ENCODE results near the gene PEX13.
"Not testable (repeated sequence)": the region's sequence is repeated elsewhere in the genome, so short reads cannot be mapped to it uniquely, and the experiment has no call there.

Gene PEX13

DNA sequence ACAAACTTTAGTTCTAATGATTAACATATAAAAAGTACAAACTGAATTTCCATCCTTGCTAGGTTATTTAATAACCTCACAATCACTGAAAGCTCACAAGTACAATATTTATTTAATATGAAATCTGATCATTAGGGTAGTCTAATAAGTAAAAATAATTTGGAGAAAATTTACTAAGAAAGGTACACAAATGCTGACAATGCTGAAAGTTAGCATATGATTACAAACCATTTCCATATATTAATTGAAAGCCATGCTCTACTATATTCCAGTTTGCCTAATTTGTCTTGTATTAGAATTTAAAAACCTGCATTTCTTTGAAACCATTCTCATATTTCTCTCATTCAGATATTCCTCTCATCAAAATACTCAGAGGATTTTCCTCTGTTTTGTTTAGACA is 8.2 kb upstream of the PEX13 start:
- DNase-seq = no peak

DNA sequence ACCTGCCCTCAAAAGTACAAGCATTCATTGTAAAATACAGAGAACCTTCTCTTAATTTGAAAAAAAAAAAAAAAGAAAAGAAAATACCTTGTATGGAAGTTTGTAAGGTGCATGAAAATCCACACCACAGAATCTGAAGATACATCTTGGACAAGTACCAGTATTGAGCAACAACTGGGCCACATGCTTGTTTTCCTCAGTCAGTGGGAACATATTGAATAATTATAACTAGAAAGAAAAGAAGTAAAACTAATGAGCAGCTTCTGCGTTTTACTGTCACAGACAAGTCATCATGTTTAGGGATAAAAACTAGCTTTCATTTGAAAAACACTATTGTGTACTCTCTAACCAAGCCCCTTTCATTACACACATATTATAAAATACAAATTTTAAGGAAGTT is 5.8 kb upstream of the PEX13 start:
- DNase-seq = no peak

DNA sequence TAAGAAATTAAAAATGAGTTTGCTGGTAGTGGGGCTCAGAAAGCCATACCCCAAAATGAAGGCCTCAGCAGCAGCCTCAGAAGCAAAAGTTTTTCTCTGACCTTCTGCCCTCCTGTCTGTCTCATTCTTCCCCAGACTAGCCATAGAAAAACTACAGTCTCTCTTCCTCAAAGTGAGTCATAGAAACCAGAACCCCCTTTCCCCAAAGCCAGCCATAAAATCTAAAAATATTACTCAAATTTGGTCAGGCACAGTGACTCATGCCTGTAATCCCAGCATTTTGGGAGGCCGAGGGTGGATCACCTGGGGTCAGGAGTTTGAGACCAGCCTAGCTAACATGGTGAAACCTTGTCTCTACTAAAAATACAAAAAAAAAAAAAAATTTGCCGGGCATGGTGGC is 5.2 kb upstream of the PEX13 start:
- DNase-seq = not testable (repeated sequence)

DNA sequence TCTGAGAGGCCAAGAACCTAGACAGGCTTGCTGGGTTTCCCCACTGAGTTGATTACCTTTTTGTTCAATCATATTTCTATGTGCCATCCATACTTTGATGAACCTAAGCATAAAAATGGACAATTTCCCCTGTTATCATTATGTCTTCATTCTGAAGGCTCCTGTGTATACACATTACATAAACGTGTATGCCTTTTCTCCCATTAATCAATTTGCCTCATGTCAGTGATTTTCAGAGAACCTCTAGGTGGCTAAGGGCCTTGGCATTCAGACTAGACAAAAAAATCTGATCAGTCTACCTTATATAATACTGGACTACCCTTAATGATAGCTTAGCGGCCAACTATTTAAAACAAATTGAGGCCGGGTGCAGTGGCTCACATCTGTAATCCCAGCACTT is 4.1 kb upstream of the PEX13 start:
- DNase-seq = no peak

DNA sequence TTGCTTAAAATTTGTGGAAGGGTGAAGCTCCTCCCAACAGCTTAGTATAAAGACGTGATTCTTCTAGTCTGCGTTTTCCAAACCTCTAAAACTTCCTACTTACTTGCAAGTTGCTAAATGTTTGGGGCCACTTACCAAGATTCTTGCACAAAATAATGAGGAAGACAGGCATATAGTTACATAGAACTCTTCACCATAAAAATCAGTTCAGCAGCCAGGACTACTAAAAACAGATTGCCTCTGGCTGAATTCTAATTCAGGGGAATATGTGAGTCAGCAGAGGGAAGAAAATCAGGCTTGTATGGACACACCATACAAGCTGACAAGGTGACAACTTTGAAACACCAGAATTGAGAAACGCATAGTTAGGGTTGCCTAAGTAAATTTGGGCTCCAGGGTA is 2.8 kb upstream of the PEX13 start:
- DNase-seq = no peak

DNA sequence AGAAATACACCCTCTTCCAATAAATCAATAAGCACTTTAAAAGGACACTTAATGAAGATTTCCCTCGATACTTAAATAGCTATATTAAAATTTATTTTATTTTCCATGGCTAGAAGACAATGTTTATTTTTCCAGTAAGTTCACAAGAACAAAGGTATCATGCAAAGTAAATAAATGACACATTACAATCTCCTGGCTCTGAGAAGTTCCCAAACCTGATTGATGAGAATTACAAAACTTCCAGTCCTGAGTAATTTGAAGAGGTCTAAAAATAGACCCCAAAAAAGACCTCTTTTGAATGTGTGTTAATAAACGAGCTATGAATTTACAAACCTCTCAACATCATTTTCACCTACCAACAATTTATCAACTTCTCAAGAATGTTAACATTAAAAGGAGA is 1.5 kb upstream of the PEX13 start:
- DNase-seq = no peak

DNA sequence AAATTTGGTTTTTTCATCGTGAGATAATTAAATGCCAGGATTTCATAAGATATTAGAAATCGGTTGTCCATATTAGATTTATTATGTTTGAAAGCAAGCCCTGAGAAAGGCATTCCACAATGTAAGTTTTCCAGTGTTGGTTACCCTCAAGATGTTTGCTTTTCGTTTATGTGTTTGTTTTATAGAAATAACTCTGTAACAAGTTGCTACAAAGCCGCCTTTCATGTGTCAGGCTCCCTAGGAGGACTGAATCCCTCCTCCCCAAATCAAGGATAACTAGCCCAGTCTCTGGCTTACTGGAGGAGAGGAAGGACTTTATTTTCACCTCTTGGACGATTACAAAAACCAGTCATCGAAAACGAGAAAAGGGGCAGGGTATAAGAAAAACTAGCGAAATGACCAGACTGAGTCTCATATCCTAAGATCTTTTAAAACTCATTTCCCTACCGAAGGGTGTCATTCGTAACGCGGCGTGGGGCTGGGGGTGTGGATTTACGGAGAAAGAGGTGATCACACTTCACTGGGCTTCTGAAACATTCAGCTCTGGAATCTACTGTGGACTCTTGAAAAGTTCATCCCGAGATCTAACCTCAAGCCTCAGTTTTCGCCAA is 1.0 kb upstream of the PEX13 start:
- no peak for DNase-seq

DNA sequence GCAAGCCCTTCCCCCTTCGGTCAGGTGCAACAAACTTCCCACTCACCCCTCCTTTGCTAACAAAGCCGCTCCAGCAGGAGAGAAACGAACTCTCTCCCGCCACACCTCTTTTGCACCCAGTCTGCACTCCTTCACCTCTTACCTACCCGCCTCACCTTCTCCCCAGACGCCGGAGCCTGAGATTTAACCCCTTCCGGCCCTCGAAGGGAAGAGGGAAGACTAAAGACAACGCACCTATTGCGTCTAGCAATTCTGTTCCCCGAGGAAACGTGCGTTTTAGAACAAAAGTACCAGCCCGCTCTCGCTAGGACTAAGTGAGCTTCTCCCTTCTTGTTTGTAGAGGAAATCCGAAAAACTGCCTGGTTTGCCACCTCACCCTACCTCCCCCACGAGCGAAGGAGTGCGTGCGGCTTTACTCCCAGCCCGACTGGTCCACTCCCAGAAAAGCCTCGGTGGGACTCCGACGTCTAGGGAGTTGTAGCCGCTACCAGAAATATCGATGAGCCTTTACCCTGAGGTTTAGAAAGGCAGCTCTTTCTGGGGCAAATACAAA is 441 bp upstream of the PEX13 start:
- DNase-seq = peak; percentile 70

DNA sequence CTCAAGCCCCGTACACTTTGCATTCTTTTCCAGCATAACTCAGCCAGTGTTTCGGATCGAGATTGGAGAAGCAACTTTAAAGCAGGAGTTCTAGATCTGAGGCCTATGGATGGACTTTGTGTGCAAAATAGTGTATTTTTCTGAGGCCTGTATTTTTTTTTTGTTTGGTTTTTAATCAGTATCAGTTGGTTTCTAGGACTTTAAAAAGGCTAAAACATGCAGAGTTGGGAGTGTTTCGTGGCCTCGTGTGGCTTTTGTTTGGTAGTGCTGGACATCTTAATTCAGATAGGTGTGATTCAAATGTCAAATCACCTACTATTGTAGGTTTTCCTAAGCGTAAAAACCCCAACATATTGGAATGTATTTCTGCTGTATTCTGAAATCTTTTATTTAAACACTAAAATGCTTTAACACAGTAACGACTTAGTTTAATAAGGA is 817 bp downstream of the PEX13 start:
- DNase-seq = no peak

DNA sequence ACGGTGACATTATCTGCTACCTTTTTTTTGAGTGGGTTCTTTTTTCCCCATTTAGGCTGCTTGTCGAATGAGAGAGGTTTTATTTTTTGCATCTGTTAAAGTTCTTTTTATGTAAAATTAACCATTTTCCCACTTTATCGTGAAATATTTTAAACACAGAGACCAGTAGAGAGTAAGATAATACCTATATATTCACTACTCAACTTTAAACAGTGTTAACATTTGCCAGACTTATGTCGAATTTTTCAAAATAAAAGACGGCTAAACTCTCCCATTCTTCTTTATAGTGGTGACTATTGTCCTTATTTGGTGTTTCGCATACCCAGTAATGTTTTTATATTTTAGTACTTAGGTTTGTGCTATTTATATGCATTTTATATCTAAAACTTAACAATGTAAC is 1.3 kb downstream of the PEX13 start:
- no peak for DNase-seq

DNA sequence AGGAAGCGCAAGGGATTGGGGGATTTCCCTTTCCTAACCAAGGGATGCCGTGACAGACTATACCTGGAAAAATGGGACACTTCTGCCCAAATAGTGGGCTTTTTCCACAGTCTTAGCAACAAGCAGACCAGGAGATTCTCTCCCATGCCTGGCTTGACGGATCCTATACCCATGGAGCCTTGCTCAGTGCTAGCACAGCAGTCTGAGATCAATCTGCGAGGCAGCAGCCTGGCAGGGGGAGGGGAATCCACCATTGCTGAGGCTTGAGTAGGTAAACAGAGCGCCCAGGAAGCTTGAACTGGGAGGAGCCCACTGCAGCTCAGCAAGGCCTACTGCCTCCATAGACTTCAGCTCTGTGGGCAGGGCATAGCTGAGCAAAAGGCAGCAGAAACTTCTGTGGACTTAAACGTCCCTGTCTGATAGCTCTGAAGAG is 3.7 kb downstream of the PEX13 start:
- DNase-seq = no peak

DNA sequence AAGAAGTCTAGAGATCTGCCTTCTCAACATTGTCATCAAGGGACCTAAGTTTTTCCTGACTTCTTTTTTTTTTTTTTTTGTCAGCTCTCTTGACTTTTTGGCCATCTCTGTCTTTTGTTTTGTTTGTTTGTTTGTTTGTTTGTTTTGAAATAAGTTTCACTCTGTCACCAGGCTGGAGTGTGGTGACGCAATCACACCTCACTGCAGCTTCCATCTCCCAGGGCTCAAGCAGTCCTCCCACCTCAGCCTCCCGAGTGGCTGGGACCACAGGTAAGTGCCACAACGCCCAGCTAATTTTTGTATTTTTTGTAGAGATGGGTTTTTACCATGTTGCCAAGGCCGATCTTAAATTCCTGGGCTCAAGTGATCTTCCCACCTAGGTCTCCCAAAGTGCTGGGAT is 6.2 kb downstream of the PEX13 start:
- DNase-seq = no peak

DNA sequence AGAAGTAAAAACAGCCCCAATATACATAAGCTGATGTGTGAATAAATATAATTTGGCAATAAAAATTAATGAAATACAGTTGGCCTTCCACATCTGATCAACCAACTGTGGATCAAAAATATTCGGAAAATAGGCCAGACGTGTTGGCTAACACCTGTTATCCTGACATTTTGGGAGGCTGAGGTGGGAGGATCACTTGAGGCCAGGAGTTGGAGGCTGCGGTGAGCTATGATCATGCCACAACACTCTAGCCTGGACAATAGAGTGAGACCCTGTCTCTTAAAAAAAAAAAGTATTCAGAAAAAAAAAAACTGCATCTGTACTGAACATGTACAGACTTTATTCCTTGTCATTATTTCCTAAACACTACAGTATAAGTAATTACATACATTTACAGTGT is 12.0 kb downstream of the PEX13 start:
- no peak for DNase-seq

DNA sequence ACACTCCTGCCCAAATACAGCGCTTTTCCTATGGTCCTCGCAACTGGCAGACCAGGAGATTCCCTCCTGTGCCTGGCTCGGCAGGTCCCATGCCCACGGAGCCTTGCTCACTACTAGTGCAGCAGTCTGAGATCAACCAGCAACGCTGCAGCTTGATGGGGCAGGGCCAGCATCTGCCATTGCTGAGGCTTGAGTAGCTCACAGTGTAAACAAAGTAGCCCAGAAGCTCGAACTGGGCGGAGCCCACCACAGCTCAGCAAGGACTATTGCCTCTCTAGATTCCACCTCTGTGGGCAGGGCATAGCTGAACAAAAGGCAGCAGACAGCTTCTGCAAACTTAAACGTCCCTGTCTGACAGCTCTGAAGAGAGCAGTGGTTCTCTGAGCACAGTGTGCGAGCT is 17.1 kb downstream of the PEX13 start:
- not testable (repeated sequence) for DNase-seq

DNA sequence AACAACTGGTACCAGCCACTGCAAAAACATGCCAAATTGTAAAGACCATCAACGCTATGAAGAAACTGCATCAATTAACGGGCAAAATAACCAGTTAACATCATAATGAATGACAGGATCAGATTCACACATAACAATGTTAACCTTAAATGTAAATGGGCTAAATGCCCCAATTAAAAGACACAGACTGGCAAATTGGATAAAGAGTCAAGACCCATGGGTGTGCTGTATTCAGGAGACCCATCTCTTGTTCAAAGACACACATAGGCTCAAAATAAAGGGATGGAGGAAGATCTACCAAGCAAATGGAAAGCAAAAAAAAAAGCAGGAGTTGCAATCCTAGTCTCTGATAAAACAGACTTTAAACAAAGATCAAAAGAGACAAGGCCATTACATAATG is 19.1 kb downstream of the PEX13 start:
- DNase-seq = not testable (repeated sequence)

DNA sequence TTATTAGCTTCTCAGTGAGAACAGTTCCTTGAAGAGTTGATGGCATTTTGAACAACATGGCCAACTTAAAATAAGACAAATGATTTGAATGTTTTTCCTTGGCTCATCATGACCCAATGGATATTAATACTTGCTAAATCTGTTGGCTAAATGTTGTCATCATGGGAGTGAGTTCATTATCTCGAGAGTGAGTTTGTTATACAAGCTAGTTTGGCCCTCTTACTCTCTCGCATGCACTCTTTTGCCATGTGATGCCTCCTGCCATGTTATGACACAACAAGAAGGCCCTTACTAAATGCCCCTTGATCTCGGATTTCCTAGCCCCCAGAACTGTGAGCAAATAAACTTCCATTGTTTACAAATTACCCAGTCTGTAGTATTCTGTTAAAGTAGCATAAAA is 25.3 kb downstream of the PEX13 start:
- DNase-seq = no peak

DNA sequence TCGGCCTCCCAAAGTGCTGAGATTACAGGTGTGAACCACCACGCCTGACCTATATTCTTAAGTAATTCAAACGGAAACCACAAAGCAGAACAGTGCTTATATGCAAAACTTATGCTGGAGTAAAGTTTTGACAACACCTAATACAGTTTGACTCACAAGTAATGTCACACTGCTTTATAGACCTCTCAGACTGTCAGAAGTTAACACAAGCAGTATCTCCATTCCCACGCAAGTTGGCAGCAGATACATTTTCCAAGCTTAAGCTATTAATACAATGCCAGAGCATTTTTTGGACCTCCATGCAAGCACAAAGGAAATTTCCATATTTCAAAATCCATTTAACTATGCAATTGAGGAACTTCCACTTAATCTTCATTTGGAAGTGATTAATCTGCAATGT is 27.1 kb downstream of the PEX13 start:
- no peak for DNase-seq

DNA sequence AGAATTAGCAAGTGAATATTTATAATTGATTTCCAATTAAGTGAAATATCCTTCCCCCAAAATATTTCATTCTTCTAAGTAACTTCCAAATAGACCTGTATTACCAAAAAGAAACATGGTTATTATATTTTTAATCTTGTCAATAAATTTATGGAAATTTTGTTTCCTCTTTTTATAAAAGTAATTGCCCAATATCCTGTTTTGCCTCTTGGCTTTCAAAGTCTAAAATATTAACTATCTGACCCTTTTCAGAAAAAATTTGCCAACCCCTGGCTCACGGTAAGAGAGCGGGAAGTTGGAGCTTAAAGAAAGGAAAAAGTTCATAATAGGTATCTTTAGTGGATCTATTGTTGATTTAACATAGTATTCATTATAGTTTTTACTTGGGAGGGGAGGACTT is 27.7 kb downstream of the PEX13 start:
- no peak for DNase-seq

DNA sequence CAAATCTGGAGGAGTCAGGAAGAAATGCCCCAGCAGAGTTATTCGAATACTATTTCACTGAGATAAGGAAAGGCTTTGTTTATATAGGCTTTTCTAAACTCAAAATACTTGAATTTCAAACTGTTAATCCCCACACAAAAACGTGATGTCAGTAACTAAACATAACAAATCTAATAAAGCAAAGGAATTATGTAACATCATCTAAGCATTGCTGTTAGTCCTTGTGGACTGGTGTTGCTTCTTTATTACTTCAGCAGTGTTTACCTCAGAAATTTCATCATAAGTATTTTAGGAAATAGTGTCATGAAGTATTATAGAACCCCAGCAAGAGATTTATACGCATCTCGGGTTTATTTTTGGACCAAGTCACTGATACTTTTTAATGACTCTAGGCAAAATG is 28.5 kb downstream of the PEX13 start:
- DNase-seq = no peak

DNA sequence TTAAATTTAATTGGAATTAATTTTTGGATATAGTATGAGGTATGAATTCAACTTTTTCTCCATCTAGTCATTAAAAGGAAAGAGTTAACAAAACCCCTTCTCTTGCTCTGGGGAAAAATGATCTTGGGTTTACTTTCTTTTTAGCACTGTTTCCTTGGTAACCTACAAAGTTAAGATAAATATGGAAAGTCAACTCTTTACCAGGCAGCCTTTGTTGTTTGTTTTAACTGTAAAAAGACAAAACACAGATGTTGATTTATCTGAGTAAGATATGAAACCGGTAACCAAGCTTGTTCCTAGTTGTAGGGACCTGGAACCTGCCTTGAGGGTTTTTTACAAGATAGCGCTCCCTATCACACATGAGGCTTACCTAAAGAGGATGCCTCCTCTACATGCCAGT is 38.0 kb downstream of the PEX13 start:
- no peak for DNase-seq

DNA sequence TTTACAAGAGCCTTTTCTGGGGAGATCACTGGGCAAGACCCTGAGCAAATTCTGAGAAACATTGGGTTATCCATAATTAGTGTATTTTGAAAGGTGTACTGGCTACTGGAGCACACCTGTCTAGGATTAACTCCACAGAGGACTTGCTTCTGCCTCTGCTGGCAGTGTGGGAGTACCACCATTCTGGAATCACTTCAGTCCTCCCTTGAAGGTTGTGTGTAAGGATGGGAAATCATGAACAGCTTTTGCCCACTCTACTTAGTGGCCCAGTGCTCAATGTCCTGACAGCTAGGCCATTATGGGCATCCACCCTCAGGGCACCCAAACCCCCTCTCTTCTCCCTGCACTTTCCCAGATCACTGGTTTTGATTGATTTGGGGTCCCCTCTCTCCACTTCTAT is 40.0 kb downstream of the PEX13 start:
- no peak for DNase-seq

DNA sequence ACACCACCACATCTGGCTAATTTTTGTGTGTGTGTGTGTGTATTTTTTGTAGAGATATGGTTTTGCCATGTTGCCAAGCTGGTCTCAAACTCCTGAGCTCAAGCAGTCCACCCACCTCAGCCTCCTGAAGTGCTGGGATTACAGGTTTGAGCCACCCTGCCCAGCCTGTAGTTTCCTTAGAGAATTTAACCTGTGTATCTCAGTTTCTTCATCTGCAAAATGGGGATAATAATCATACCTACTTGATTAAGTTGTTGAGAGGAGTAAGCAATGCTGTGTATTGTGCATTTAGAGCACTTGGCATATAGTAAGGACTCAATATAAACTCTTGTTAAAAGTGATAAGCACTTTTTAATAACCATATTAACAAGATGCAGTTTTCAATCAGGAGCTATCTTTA is 41.9 kb downstream of the PEX13 start:
- DNase-seq = no peak

DNA sequence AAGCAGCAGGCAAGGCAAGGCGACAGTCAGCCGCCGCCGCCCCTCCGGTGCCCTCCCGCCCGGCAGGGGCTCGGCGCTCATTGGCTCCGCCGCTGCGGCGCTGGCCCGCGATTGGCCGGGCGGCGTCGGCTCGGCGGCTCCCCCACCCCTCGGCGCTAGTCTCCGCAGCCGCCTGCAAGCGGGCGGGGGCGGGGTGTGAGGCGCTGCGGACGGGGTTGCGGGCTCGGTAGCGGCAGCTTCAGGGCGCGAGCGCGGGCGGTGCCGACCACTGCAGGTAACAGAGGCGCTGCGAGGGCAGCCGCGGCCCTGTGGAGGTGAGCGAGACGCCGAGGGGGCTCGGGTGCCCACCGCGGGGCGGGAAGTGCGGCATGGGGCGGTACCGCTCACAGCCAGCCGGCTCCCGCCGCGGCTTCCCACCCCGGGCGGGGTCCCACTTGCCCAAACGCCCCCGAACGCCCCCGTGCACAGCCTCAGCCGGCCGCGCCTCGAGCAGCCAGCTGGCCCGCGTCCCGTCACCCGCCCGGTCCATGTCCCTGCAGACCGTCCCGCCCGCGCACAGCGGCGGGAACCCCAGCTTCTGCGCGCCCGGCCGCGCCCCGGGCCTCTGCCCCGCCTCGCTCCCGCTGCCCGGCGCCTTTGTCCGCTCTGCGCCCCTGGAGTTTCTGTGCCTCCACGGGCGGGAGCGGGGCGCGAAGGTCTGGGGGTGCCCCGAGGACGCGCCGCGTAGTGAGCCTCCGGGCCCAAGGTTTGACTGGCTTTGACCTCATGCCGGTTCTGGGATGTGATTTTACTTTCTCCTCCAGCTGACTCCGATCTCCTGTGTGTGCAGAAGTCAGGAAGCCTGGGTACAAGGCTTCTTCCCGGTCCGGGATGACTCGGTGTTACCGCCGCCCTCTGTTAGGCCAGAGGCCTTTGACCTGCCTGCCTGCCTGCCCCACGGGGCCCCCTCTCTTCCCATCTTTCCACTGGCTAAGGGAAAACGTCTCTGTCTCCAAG is 48.5 kb downstream of the PEX13 start, which contains the start of gene SANBR:
Gene SANBR (plus strand): TSS at position 158 of the 996 bp plus-strand sequence. CDS start 4,480 bp downstream, outside the sequence.
- DNase-seq = peak; percentile 86

DNA sequence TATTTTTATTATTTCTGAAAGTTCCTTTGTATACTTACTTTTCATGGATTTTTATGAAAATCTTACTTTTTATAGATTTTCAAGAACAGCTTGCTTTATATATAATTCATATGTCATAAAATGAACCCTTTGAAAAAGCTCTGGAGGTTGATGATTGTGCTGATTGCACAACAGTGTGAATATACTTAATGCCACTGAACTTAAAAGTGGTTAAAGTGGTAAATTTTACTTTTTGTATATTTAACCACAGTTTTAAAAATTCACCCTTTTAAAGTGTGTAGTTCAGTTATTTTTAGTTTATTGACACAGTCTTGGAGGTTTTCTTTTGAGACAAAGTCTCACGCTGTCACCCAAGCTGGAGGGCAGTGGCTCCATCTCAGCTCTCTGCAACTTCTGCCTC is 56.6 kb downstream of the PEX13 start:
- no peak for DNase-seq
